OCI-LY3 (cell line): ENCODE results near the gene SFXN5.

Experiments
- CTCF ChIP-seq: fragments of 200-600, 300-600 bp; sonication (generic); IDR thresholded peaks from 2 replicates; pipeline ENCODE4 v1.5.1; 2014; ENCODE audit warnings: antibody characterized with exemption, low read length, low read depth
- EZH2phosphoT487 ChIP-seq: fragments of 200-600 bp; shearing (Covaris generic); IDR thresholded peaks from 2 replicates; pipeline ENCODE4 v1.6.1; 2018; ENCODE audit warnings: antibody characterized with exemption, mixed run types, low read depth

GRCh38 chr2:72996117-72996502 is 75.4 kb downstream of the SFXN5 start:
- no peak for TF ChIP-seq CTCF
- no peak for TF ChIP-seq EZH2phosphoT487
